ENCODE data around the gene FOXA2. TPM values are rescaled to one million over a fixed set of nuclear protein-coding genes. Genes with fewer than 3 reads are reported as not detected.
"Not testable (repeated sequence)": the region's sequence is repeated elsewhere in the genome, so short reads cannot be mapped to it uniquely, and the experiment has no call there.

FOXA2 gene
- total and polyA plus RNA-seq, 2 experiments from 2014 or later: not detected

GRCh38 chr20:22601361-22602141 is 17.2 kb upstream of the FOXA2 start:
- no peaks in the 10 kb centered on the region for H3F3A ChIP-seq (ENCODE audit: insufficient read depth)
- no peak overlapping the region for H2AFZ ChIP-seq
- H3K9me2 ChIP-seq (ENCODE audit: insufficient read depth): no peaks in the 10 kb centered on the region
- H3K79me2 ChIP-seq (ENCODE audit: insufficient read depth): no peaks in the 10 kb centered on the region
- in situ Hi-C loops (cut with MboI): no loop called here
- 2 to 6% methylated on average over 2 of the region's 2 CpGs for WGBS, 2 experiments (ENCODE audit: low coverage in 1 of 2, low lambda C conversion rate in 2 of 2, missing lambda C conversion rate in 2 of 2)
- H3K27me3 ChIP-seq (replicated peaks; ENCODE audit: insufficient read depth): no peaks in the 10 kb centered on the region
- no peaks in the 10 kb centered on the region for H3K36me3 ChIP-seq (ENCODE audit: low read depth)
- no peak for DNase-seq
- H3K4me3 ChIP-seq: no peak overlapping the region
- H3K4me1 ChIP-seq (ENCODE audit: insufficient read depth): no peaks in the 10 kb centered on the region
- no peak overlapping the region for H3K4me2 ChIP-seq (ENCODE audit: unreplicated experiment)
- no peaks in the 10 kb centered on the region for H4K20me1 ChIP-seq (ENCODE audit: insufficient read depth)
- TF ChIP-seq EZH2 (IDR thresholded peaks at IDR 0.05; ENCODE audit: insufficient read depth, poor library complexity, severe bottlenecking): no peak
- TF ChIP-seq EZH2phosphoT487 (IDR thresholded peaks at IDR 0.05; ENCODE audit: insufficient read depth, low read depth): no peak
- no peak overlapping the region for H3K27ac ChIP-seq
- H3K9ac ChIP-seq: no peak overlapping the region
- no peaks in the 10 kb centered on the region for H3K9me3 ChIP-seq (ENCODE audit: low read depth)

GRCh38 chr20:22599258-22599657 is 14.9 kb upstream of the FOXA2 start:
- in situ Hi-C loops (cut with MboI); H3K4me1 ChIP-seq (ENCODE audit: insufficient read depth); DNase-seq; H3K9me3 ChIP-seq (ENCODE audit: low read depth); H3K9ac ChIP-seq; H4K20me1 ChIP-seq (ENCODE audit: insufficient read depth); H3F3A ChIP-seq (ENCODE audit: insufficient read depth); H3K27me3 ChIP-seq (replicated peaks; ENCODE audit: insufficient read depth); H3K36me3 ChIP-seq (ENCODE audit: low read depth); H3K4me2 ChIP-seq (ENCODE audit: unreplicated experiment); H2AFZ ChIP-seq; H3K9me2 ChIP-seq (ENCODE audit: insufficient read depth); H3K79me2 ChIP-seq (ENCODE audit: insufficient read depth); H3K4me3 ChIP-seq; H3K27ac ChIP-seq: not testable (repeated sequence)
- 63 to 75% methylated on average over 2 of the region's 2 CpGs for WGBS, 2 experiments (ENCODE audit: low coverage in 1 of 2, low lambda C conversion rate in 2 of 2, missing lambda C conversion rate in 2 of 2)

GRCh38 chr20:22597303-22597702 is 12.9 kb upstream of the FOXA2 start:
- no peak overlapping the region for H3K4me2 ChIP-seq (ENCODE audit: unreplicated experiment)
- DNase-seq: no peak
- no peaks in the 10 kb centered on the region for H3K9me3 ChIP-seq (ENCODE audit: low read depth)
- H3K4me3 ChIP-seq: no peak overlapping the region
- no peak overlapping the region for H3K9ac ChIP-seq
- WGBS, 2 experiments (ENCODE audit: low coverage in 1 of 2, low lambda C conversion rate in 2 of 2, missing lambda C conversion rate in 2 of 2): 0 to 11% methylated on average over 1 of the region's 1 CpG
- H3K27me3 ChIP-seq (replicated peaks; ENCODE audit: insufficient read depth): no peaks in the 10 kb centered on the region
- no peaks in the 10 kb centered on the region for H3F3A ChIP-seq (ENCODE audit: insufficient read depth)
- H2AFZ ChIP-seq: no peak overlapping the region
- in situ Hi-C loops (cut with MboI): no loop called here
- no peak for TF ChIP-seq EZH2 (IDR thresholded peaks at IDR 0.05; ENCODE audit: insufficient read depth, poor library complexity, severe bottlenecking)
- no peak overlapping the region for H3K27ac ChIP-seq
- H3K9me2 ChIP-seq (ENCODE audit: insufficient read depth): no peaks in the 10 kb centered on the region
- no peaks in the 10 kb centered on the region for H4K20me1 ChIP-seq (ENCODE audit: insufficient read depth)
- H3K36me3 ChIP-seq (ENCODE audit: low read depth): no peaks in the 10 kb centered on the region
- no peaks in the 10 kb centered on the region for H3K4me1 ChIP-seq (ENCODE audit: insufficient read depth)
- no peaks in the 10 kb centered on the region for H3K79me2 ChIP-seq (ENCODE audit: insufficient read depth)

- no peak overlapping the region for H2AFZ ChIP-seq
- H3K4me3 ChIP-seq: no peak overlapping the region
- H3K27me3 ChIP-seq (replicated peaks; ENCODE audit: insufficient read depth): peaks cover 59% of the 10 kb centered on the region
- H3K27ac ChIP-seq: no peak overlapping the region
- in situ Hi-C loops (cut with MboI): no loop called here
- H4K20me1 ChIP-seq (ENCODE audit: insufficient read depth): no peaks in the 10 kb centered on the region
- H3K79me2 ChIP-seq (ENCODE audit: insufficient read depth): no peaks in the 10 kb centered on the region
- H3F3A ChIP-seq (ENCODE audit: insufficient read depth): no peaks in the 10 kb centered on the region
- no peaks in the 10 kb centered on the region for H3K4me1 ChIP-seq (ENCODE audit: insufficient read depth)
- no peaks in the 10 kb centered on the region for H3K36me3 ChIP-seq (ENCODE audit: low read depth)
- H3K9me3 ChIP-seq (ENCODE audit: low read depth): no peaks in the 10 kb centered on the region
- H3K4me2 ChIP-seq (ENCODE audit: unreplicated experiment): no peak overlapping the region
- H3K9ac ChIP-seq: no peak overlapping the region
- 0 to 7% methylated on average over 1 of the region's 1 CpG for WGBS, 2 experiments (ENCODE audit: low coverage in 1 of 2, low lambda C conversion rate in 2 of 2, missing lambda C conversion rate in 2 of 2)
- TF ChIP-seq EZH2phosphoT487 (IDR thresholded peaks at IDR 0.05; ENCODE audit: insufficient read depth, low read depth) (no peak), EZH2 (IDR thresholded peaks at IDR 0.05; ENCODE audit: insufficient read depth, poor library complexity, severe bottlenecking) (no peak)
- H3K9me2 ChIP-seq (ENCODE audit: insufficient read depth): no peaks in the 10 kb centered on the region
- DNase-seq: no peak
These were observed 6.3 kb upstream of the FOXA2 start for GRCh38 chr20:22590662-22591061.
